ENCODE results near the gene HECTD2. TPM values are rescaled to one million over a fixed set of nuclear protein-coding genes. Genes with fewer than 3 reads are reported as not detected.
"Not testable (repeated sequence)": the region's sequence is repeated elsewhere in the genome, so short reads cannot be mapped to it uniquely, and the experiment has no call there.

HECTD2 gene
- total RNA-seq, 4 donors from 2014 or later, result 4.2 to 7.1 (median 6.2) TPM

DNA sequence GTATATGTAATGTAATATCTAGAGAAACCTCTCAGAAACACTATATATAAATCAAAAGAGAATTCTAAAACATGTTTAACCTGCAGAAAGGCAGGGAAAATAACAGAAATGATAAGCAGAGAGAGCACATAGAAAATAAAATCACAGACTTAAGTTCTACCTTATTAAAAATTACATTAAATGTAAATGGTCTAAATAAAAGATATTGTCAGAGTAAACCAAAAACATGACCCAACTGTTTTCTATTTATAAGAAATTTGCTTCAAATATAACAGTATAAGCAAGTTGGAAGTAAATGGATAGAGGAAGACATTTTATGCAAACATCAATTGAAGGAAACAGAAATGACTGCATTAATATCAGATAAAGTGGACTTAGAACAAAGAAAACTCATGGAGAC lies 43.4 kb downstream of the HECTD2 start:
- no peak for DNase-seq (ENCODE audit: low spot score in 2 of 2)
- intact Hi-C loops (cut with DNase I; ENCODE audit: low total_unique reads), result no loop called here
- no peak overlapping the region for H3K4me3 ChIP-seq (ENCODE audit: low read depth, poor library complexity, severe bottlenecking)
- TF ChIP-seq, protein P1, sequence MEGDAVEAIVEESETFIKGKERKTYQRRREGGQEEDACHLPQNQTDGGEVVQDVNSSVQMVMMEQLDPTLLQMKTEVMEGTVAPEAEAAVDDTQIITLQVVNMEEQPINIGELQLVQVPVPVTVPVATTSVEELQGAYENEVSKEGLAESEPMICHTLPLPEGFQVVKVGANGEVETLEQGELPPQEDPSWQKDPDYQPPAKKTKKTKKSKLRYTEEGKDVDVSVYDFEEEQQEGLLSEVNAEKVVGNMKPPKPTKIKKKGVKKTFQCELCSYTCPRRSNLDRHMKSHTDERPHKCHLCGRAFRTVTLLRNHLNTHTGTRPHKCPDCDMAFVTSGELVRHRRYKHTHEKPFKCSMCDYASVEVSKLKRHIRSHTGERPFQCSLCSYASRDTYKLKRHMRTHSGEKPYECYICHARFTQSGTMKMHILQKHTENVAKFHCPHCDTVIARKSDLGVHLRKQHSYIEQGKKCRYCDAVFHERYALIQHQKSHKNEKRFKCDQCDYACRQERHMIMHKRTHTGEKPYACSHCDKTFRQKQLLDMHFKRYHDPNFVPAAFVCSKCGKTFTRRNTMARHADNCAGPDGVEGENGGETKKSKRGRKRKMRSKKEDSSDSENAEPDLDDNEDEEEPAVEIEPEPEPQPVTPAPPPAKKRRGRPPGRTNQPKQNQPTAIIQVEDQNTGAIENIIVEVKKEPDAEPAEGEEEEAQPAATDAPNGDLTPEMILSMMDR (IDR thresholded peaks at IDR 0.05), result no peak
- TF ChIP-seq POLR2A (IDR thresholded peaks at IDR 0.05), result no peak

DNA sequence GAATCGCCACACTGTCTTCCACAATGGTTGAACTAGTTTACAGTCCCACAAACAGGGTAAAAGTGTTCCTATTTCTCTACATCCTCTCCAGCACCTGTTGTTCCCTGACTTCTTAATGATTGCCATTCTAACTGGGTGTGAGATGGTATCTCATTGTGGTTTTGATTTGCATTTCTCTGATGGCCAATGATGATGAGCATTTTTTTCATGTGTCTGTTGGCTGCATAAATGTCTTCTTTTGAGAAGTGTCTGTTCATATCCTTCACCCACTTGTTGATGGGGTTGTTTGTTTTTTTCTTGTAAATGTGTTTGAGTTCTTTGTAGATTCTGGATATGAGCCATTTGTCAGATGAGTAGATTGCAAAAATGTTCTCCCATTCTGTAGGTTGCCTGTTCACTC lies 45.0 kb downstream of the HECTD2 start:
- DNase-seq (ENCODE audit: low spot score in 2 of 2); intact Hi-C loops (cut with DNase I; ENCODE audit: low total_unique reads); H3K4me3 ChIP-seq (ENCODE audit: low read depth, poor library complexity, severe bottlenecking): not testable (repeated sequence)
- WGBS, 2 donors, result 93 to 100% methylated on average over 1 of the region's 1 CpG

DNA sequence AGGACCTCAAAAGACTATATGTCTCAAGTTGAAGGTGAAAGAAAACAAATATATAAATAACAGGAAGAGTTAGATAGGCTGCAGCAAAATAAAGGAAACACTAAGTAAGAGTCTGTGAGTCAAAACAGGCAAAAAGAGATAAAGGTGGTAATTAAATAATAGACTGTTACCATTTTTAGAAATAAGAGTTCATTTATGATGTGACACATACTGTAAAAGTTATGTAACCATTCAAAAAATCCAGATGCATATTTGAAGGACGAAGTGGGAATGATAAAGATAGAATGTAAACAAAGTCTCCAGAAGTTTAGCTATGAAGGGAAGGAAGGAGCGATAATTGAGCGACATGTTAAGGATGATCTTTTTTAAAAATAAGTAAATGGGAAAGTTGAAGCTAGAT lies 50.5 kb downstream of the HECTD2 start:
- no peak overlapping the region for H3K4me3 ChIP-seq (ENCODE audit: low read depth, poor library complexity, severe bottlenecking)
- 91% methylated on average over 3 of the region's 3 CpGs for WGBS, 2 donors
- no peak for TF ChIP-seq POLR2A (IDR thresholded peaks at IDR 0.05)
- TF ChIP-seq, protein P1 (IDR thresholded peaks at IDR 0.05), result no peak
- DNase-seq (ENCODE audit: low spot score in 2 of 2), result no peak
- intact Hi-C loops (cut with DNase I; ENCODE audit: low total_unique reads), result no loop called here

DNA sequence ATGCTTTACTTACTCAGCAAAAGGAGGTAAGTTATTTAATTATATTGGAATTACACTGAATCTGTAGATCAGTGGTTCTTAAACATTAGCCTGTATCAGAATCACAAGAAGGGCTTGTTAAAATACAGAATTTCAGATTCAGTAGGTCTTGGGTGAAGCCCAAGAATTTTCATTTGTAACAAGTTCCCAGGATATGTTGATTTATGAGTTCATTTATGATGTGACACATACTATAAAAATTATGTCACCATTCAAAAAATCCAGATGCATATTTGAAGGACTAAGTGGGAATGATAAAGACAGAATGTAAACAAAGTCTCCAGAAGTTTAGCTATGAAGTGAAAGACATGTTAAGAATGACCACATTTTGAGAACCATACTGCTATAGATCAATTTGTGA lies 52.3 kb downstream of the HECTD2 start:
- TF ChIP-seq, protein P1 (IDR thresholded peaks at IDR 0.05), result no peak
- TF ChIP-seq POLR2A (IDR thresholded peaks at IDR 0.05), result no peak
- no peak for DNase-seq (ENCODE audit: low spot score in 2 of 2)
- intact Hi-C loops (cut with DNase I; ENCODE audit: low total_unique reads), result no loop called here
- H3K4me3 ChIP-seq (ENCODE audit: low read depth, poor library complexity, severe bottlenecking), result no peak overlapping the region

DNA sequence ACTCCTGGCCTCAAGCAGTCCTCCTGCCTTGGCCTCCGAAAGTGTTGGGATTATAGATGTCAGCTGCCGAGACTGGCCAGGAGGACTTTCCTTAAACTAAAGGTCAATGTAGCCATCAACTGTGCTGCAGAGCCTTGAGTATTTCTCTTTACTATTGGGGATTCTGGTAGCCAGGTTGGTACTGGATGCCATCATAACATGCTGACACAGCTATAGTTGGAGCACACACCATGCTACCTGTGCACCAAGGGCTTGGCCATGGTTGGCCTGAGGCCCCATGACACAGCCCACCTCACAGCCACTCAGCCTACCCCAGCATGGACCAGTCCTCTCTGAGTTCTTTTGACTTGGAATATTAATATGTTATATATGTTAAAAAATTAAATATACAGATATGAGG lies 54.4 kb downstream of the HECTD2 start:
- WGBS, 2 donors, result 95 to 98% methylated on average over 2 of the region's 2 CpGs
- no peak for DNase-seq (ENCODE audit: low spot score in 2 of 2)
- no peak for TF ChIP-seq POLR2A (IDR thresholded peaks at IDR 0.05)
- TF ChIP-seq, protein P1 (IDR thresholded peaks at IDR 0.05), result no peak
- intact Hi-C loops (cut with DNase I; ENCODE audit: low total_unique reads), result no loop called here
- no peak overlapping the region for H3K4me3 ChIP-seq (ENCODE audit: low read depth, poor library complexity, severe bottlenecking)

DNA sequence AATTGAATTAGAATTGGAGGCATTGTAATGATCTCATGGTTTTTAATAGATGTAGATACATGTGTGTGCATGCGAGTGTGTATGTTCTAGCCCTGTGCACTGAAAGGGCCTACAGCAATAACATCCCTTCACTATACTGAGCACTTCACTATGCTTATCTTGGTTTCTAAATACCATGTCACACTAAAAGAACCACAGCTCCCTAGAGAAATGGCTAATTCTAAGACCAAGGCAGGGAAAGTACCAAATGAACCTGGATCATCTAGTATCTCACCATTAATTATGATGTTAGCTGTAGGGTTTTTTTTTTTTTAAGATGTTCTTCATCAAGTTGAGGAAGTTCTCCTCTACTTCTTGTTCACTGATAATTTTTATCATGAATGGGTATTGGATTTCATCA lies 55.1 kb downstream of the HECTD2 start:
- no peak for TF ChIP-seq POLR2A (IDR thresholded peaks at IDR 0.05)
- TF ChIP-seq, protein P1 (IDR thresholded peaks at IDR 0.05), result no peak
- H3K4me3 ChIP-seq (ENCODE audit: low read depth, poor library complexity, severe bottlenecking), result no peak overlapping the region
- WGBS, 2 donors, result 97 to 100% methylated on average over 1 of the region's 1 CpG
- intact Hi-C loops (cut with DNase I; ENCODE audit: low total_unique reads), result no loop called here
- no peak for DNase-seq (ENCODE audit: low spot score in 2 of 2)

Data from lower leg skin (tissue), 4 donors.